AG08396 (cell line): ENCODE measurements around the gene ILDR1.

Experiments used
- DNase-seq: peaks from one replicate; pipeline ENCODE4 v3.0.0; 2012; ENCODE audit warnings: low spot score, mixed read lengths

The ILDR1 gene

DNA sequence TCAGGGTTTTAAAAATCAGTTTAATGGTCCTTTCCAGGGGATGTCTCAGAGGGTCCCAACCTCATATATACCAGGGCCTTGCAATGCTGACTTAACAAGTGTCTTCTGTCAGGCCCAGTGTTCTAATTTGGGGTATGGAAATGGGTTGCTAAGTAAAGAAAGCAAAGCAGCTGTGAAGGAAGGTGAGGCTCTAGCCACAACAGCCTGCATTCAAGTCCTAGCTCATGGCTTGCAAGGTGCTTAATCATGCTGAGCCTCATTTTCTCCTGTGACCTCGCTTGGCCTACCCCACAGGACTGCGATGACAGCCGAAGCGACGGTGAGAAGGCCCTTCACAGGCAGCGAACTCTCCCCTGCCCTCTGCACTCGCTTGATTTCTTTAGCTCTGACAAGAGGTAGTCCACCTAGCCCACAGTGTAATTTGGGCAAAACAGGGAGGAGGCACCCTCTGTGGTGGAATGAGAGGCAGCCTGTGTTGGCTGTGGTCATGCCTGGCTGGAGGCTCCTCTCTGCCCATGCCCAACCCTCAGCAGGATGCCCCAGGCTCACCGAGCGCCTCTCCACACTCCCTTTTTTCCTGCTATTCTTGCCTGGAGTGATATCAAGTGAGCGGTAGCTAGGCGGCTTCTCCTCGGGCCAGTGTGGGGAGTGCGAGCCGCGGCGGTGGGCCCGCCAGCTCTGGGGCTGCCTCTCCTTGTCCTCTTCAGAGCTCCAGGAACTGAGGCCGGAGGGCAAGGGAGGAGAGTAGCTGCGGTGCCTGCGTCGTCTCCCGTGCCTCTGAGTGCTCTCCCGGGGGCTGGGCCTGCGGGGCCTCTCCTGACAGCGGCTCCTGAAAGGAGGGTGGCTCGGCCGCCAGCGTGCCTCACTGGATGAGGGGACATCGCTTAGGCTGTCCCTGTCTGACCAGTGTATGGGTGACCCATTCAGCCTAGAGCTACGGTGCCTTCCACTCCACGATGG, 29.2 kb downstream of the ILDR1 start:
- DNase-seq = no peak

- no peak for DNase-seq
These were observed 32.1 kb downstream of the ILDR1 start for GRCh38 chr3:121989943-121990342.

DNA sequence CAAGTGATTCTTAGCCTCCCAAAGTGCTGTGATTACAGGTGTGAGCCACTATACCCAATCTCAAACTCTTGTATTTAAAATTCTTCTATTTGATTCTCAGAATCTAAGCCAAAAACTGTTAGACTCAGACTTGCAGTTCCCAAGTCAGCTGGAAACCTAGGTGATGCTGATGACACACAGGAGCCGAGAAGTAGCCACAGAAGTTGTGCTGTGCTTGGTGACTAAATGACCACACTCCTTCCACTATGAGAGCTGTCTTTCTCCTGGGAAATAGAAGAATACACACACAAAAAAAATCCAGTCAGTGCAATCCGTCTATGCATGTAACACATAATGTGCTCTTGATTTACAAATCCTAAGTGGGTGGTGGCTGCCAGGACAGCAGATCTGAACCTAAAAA, 33.9 kb downstream of the ILDR1 start:
- no peak for DNase-seq

DNA sequence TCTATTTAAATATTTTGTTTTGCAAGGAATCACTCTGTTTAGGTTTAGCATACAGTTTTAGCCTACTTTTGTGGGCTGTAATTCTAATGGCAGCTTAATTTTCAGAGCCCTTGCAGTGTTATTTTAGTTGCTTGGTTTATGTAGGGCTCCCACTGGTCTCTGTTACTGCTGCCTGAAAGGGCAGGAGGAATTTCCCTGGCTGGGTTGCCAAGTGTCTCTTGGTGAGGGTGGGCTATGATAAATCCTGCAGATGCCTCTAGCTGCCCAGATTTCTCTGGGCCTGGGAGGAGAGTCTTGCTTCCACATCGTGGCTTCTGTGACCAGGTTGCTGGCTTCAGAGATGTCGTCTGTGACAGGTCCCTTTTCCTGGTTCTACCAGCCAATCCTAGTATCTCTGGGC, 36.2 kb downstream of the ILDR1 start:
- no peak for DNase-seq

GRCh38 chr3:121981473-121981872, 40.6 kb downstream of the ILDR1 start:
- DNase-seq = no peak

DNA sequence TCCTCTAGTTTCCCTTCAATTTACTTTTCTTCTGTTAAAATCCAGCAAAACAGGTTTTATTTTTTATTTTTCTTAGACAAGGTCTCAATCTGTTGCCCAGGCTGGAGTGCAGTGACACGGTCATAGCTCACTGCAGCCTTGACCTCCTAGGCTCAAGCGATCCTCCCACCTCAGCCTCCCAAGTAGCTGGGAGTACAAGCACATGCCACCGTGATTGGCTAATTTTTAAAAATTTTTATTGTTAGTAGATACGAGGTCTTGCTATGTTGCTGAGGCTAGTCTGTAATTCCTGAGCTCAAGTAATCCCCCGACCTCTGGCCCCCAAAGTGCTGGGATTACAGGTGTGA, 41.6 kb downstream of the ILDR1 start:
- DNase-seq = no peak

DNA sequence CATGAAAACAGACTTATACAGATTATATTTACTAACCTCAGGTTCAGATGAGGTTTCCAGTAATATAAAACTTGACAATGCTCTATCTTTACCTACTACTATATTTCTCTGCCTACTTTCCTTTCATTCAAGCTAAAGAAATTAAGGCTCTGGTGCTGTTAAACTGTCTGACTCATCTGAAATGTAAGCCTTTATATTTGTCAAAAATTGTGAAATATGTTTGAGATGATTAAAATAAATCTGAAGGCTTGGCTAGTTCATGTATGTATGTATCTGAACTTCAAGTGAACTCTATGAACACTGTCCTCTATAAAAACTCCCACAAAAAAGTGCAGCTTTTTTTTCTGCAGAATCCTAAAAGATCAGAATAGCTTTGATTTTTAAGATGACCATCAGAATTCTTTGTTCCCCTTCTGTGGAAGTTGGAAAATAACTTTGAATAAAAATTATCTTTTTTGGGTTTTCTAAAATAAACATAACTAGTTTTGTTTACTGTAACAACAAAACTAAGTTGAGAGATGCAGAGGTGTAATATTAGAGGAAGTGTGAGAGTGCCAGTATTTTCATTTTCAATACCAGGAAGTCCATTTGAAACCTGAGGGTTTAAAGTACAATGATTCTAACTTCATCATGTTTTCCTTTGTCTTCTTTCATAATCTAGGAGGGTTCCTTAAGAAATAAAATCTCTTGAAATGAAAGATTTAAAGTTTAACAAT, 42.2 kb downstream of the ILDR1 start:
- no peak for DNase-seq

DNA sequence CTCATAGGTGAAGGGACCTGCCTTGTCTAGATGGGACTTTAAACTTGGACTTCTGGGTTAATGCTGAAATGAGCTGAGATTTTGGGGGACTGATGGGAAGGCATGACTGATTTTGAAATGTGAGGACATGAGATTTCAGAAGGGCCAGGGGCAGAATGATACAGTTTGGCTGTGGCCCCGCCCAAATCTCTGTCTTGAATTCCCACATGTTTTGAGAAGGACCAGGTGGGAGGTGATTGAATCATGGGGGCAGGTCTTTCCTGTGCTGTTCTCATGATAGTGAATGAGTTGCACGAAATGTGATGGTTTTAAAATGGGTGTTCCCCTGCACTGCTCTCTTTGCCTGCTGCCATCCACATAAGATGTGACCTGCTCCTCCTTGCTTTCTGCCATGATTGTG, 42.8 kb downstream of the ILDR1 start:
- DNase-seq = no peak

- DNase-seq = no peak
These were observed 45.3 kb downstream of the ILDR1 start for GRCh38 chr3:121976727-121977126.

DNA sequence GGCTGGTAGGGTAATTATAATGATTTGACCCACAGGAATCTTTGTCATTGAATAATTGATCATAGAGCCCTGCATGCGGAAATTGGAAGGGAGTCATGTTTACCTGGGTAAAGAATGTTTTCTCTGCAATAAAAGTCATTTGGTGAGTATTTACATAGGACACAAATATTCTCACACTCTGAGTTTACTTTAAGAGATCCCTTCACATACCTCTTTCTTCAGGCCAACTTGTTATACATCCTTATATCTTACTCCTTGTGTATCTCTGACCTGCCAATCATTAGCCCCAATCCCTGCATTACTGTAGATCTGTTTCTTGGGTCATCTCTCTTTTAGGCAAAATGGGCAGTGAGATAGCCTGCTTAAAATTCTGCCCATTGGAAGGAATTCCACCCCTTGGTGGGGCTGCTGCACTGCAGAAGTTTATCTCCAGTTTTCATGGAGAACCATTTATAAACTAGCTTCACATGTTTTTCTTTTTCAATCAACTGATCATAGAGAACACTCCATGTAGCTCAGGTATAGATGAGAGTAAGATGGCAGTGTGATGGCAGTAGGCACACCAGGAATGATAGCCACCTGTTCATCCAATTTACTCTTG, 46.2 kb downstream of the ILDR1 start:
- DNase-seq = no peak

- DNase-seq = no peak
These were observed 47.4 kb downstream of the ILDR1 start for GRCh38 chr3:121974601-121975111.

- DNase-seq = no peak
These were observed 52.0 kb downstream of the ILDR1 start for GRCh38 chr3:121970047-121970446.

GRCh38 chr3:121969631-121970030, 52.4 kb downstream of the ILDR1 start:
- DNase-seq = no peak

DNA sequence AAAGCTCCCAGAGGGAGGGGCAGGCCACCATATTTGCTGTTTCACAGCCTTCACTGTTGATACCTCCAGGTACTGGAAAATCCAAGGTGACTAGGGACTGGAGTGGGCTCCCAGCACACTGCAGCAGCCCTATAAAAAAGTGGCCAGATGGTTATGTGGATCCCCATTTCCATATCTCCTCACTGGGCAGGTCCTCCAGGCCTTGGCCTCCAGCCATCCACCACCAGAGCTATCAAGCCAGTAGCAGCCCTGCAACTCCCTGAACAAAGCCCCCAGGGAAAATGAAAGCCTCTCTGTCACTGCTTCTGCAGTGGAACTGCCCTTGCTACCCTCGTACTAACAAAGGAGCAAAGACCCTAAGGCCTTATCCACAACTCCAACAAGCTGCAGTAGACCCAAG, 58.4 kb downstream of the ILDR1 start:
- no peak for DNase-seq

DNA sequence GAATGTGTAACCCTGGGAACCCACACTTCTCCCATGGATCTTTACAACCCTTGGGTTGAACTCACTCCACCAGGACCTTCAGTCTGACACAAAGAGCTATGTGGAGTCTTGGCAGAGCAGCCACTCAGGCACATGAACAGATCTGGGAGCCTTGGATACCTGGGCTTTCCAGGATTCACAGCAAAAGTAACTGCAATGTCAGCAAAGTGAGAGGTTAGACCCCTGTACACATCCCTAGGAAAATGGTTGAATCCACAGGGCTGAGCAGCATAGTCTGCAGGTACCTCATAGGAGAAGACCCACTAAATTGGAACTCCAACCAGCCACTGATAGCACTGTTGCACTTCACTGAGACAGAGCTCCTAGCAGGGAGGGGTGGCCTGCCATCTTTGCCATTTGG, 59.6 kb downstream of the ILDR1 start:
- no peak for DNase-seq

DNA sequence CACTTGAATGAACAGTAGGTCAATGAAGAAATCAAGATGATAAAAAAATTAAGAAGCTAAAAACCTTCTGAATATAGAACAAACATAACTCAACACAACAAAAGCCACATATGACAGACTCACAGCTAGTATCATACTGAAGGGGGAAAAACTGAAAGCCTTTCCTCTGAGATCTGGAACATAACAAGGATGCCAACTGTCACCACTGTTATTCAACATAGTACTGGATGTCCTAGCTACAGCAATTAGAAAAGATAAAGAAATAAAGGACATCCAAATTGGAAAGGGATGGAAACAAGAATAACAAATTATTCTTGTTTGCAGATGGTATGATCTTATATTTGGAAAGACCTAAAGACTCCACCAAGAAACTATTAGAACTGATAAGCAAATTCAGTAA, 60.8 kb downstream of the ILDR1 start:
- no peak for DNase-seq

- no peak for DNase-seq
These were observed 63.2 kb downstream of the ILDR1 start for GRCh38 chr3:121958801-121959200.

GRCh38 chr3:121957674-121958415, 64.2 kb downstream of the ILDR1 start:
- no peak for DNase-seq

DNA sequence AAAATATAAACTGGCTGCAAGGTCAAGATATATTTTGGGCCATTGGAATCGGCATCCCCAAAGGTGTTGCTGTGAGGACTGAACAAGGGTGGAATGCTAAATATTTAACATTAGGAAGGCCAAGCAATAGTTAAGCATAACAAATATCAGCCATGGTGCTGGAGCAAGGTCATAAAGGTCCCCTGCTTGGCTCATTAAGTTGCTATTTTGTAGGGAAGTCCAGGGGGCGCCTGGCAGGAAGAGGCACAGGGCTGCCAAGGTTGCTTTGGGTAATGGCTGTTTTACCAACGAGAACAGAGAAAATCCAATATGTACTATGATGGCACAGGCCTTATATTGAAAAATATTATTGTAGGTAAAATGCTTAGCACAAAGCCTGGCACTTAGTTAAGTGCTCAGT, 65.7 kb downstream of the ILDR1 start:
- no peak for DNase-seq

DNA sequence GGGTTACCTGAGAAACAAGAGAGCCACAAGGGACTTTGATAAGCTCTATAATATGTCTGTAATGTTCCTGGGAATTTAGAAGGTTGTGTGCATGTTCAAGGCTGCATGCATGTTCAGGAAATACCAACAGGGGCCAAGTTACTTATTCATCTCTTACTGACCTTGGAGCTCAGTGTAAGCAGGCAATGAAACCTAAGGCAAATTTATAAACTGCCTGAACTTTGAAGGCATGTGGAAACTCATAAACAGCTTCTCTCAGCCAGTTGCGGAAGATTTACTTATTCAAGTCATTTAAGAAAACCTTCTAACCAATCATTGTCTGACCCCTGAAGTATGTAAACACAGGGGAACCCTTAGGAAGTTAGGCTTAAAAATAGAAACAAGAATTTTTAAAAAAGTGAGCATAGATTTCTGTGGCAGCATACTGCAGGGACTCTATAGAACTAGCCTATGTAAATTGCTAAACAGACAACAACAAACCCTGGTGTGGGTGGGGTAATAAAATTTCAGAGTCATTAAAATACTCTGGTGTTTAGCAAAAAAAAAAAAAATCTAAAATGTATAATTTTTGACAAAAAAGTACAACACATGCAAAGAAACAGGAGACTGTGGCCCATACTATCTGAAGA, 70.6 kb downstream of the ILDR1 start:
- no peak for DNase-seq

- no peak for DNase-seq
These were observed 73.4 kb downstream of the ILDR1 start for GRCh38 chr3:121948641-121949040.

GRCh38 chr3:121943431-121943830, 78.6 kb downstream of the ILDR1 start:
- no peak for DNase-seq
